Measurements from ENCODE around the gene NAB2. TPM values are rescaled to one million over a fixed set of nuclear protein-coding genes. Genes with fewer than 3 reads are reported as not detected.

The NAB2 gene
- total RNA-seq, 4 donors from 2014 or later: 11.8 to 48.0 (median 16.1) TPM

DNA sequence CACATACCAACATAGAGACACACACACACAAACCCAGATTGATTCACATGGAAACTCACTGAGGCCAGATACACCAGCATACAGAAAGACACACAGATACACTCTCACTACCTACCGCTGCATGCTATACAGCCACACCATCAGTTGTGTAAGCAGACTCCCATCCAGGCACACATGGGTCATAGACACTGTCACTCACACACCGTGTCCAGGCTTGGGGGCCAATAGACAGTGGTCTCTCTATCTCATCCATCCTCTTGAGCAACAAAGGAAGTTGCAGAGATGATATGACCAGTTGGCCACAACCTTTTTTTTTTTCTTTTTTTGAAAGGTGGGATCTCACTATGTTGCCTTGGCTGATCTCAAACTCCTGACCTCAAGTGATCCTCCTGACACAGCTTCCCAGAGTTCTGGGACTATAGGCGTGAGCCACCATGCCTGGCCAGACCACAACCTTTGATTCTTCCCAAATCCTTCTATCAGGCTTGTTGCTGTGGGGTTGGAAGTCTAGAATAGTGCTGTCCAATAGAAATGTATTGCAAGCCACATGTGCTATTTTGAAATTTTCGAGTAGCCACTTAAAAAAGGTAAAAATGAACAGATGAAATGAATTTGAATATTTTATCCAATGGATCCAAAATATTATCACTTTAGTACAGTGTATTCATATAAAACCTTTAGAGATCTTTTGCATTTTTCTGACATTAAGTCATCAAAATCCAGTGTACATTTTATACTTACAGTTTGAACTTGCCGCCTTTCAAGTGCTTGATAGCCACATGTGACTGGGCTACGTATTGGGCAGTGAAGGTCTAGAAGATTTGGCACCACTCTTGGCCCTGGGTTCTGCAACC is 51.1 kb downstream of the NAB2 start:
- TF ChIP-seq, protein P1, sequence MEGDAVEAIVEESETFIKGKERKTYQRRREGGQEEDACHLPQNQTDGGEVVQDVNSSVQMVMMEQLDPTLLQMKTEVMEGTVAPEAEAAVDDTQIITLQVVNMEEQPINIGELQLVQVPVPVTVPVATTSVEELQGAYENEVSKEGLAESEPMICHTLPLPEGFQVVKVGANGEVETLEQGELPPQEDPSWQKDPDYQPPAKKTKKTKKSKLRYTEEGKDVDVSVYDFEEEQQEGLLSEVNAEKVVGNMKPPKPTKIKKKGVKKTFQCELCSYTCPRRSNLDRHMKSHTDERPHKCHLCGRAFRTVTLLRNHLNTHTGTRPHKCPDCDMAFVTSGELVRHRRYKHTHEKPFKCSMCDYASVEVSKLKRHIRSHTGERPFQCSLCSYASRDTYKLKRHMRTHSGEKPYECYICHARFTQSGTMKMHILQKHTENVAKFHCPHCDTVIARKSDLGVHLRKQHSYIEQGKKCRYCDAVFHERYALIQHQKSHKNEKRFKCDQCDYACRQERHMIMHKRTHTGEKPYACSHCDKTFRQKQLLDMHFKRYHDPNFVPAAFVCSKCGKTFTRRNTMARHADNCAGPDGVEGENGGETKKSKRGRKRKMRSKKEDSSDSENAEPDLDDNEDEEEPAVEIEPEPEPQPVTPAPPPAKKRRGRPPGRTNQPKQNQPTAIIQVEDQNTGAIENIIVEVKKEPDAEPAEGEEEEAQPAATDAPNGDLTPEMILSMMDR (IDR thresholded peaks at IDR 0.05): no peak
- no peaks in the 10 kb centered on the region for H3K9me3 ChIP-seq
- no peak for DNase-seq
- 87 to 90% methylated on average over 6 of the region's 6 CpGs for whole genome bisulfite sequencing, 2 donors
- no peak overlapping the region for H3K4me3 ChIP-seq (replicated peaks in 1 of 3)
- intact Hi-C loops (cut with DNase I): loop anchor here (5.0 kb wide), 1 partner anchor 37 kb away; no protein-coding TSS in a partner anchor
- peaks cover 0 to 14% of the 10 kb centered on the region in 2 donors for H3K4me1 ChIP-seq
- H3K27me3 ChIP-seq: no peaks in the 10 kb centered on the region
- H3K36me3 ChIP-seq: peaks cover 17 to 18% of the 10 kb centered on the region in 2 donors
- H3K27ac ChIP-seq: peak overlapping the region in 1 of 3 donors; percentile 24

DNA sequence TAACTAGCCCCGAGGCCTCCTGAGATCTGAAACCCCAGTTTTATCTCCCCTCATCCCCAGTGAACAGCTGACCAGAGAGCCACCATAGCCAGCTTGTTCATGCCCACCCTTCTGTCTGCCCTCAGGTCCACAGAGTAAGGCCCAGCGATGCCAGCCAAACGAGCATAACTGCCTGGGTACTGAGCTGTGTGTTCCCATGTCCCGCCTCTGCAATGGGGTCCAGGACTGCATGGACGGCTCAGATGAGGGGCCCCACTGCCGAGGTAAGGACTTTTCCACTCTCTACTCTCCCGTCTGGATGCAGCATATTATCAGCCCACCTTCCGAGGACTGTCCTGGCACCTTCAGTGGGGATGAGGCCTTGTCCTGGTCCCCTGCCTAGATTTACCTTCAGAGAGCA is 52.3 kb downstream of the NAB2 start:
- TF ChIP-seq, protein P1 (IDR thresholded peaks at IDR 0.05): no peak
- Histone ChIP-seq H3K4me1 (peaks cover 0 to 18% of the 10 kb centered on the region in 2 donors), H3K9me3 (no peaks in the 10 kb centered on the region), H3K36me3 (peaks cover 17 to 25% of the 10 kb centered on the region in 2 donors), H3K27ac (no peak overlapping the region), H3K4me3 (replicated peaks in 1 of 3) (no peak overlapping the region), H3K27me3 (no peaks in the 10 kb centered on the region)
- no peak for DNase-seq
- intact Hi-C loops (cut with DNase I): no loop called here
- WGBS, 2 donors: 88 to 93% methylated on average over 8 of the region's 8 CpGs

DNA sequence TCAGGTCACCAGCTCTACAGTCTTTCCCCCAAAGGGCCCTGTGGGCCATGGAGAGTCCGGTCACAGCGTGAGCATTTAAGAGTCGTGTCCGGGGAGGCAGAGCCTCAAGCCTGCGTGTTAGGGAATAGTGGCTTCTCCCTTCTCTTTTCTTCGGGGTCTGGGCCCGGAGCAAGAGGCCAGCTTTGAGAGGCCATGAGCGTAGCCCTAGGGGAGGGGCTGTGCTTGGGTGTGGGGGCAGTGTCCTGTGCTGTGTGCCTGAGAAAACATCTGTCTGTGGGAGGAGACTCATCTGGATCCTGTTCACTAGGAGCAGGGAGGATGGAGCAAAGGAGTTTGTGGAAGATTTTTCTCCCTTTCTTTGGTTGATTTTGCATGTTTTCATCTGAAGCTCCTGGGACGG is 53.2 kb downstream of the NAB2 start:
- Histone ChIP-seq H3K36me3 (peaks cover 17 to 25% of the 10 kb centered on the region in 2 donors), H3K9me3 (no peaks in the 10 kb centered on the region), H3K27me3 (no peaks in the 10 kb centered on the region), H3K27ac (no peak overlapping the region), H3K4me3 (replicated peaks in 1 of 3) (no peak overlapping the region), H3K4me1 (peaks cover 0 to 26% of the 10 kb centered on the region in 2 donors)
- intact Hi-C loops (cut with DNase I): no loop called here
- DNase-seq: no peak
- WGBS, 2 donors: 61 to 83% methylated on average over 9 of the region's 9 CpGs
- no peak for TF ChIP-seq POLR2A (IDR thresholded peaks at IDR 0.05)
- TF ChIP-seq, protein P1 (IDR thresholded peaks at IDR 0.05): no peak

DNA sequence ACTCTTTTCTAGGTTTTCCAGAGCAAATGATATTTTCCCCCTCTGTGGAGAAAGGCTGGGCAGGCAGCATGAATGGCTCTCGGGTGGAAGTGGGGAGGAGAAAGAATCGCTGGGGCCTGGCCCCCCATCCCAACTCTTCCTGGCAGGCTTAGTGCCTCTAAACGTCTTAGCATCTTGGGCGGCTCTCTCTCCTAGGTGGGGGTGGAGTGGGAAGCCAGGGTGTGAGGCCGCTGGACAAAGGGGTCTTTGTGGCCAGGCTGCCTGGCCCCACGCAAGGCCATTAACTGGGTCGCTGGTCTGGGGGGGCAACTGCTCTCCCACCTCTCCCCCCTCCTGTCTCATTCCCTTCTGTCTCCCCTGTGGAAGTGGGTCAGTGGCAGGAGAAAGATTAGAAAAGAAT is 53.8 kb downstream of the NAB2 start:
- intact Hi-C loops (cut with DNase I): no loop called here
- peaks cover 17 to 25% of the 10 kb centered on the region in 2 donors for H3K36me3 ChIP-seq
- no peak for DNase-seq
- WGBS, 2 donors: 75 to 80% methylated on average over 7 of the region's 7 CpGs
- H3K9me3 ChIP-seq: no peaks in the 10 kb centered on the region
- peaks cover 0 to 30% of the 10 kb centered on the region in 2 donors for H3K4me1 ChIP-seq
- H3K4me3 ChIP-seq (replicated peaks in 1 of 3): no peak overlapping the region
- H3K27ac ChIP-seq: no peak overlapping the region
- H3K27me3 ChIP-seq: no peaks in the 10 kb centered on the region
- no peak for TF ChIP-seq POLR2A (IDR thresholded peaks at IDR 0.05)
- TF ChIP-seq, protein P1 (IDR thresholded peaks at IDR 0.05): no peak

DNA sequence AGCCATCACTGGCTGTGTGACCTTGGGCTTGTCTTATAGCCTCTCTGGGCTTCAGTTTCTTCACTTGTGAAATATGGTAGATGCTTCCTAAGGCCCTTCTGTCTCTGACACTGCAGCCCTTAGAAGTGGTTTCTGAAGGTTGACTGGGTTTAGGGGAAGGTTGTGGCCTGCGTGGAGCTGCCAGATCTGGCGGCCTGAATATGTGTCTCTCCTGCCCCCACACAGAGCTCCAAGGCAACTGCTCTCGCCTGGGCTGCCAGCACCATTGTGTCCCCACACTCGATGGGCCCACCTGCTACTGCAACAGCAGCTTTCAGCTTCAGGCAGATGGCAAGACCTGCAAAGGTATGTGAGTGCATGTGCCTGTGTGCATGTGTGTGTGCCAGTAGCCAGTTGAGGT is 54.5 kb downstream of the NAB2 start:
- no peak for DNase-seq

More for the DNA sequence above, 54.5 kb downstream of the NAB2 start:
- intact Hi-C loops (cut with DNase I): no loop called here
- peaks cover 17 to 25% of the 10 kb centered on the region in 2 donors for H3K36me3 ChIP-seq
- H3K4me3 ChIP-seq (replicated peaks in 1 of 3): no peak overlapping the region
- no peak overlapping the region for H3K27ac ChIP-seq
- peaks cover 0 to 25% of the 10 kb centered on the region in 2 donors for H3K4me1 ChIP-seq
- H3K27me3 ChIP-seq: no peaks in the 10 kb centered on the region
- no peak for TF ChIP-seq POLR2A (IDR thresholded peaks at IDR 0.05)
- TF ChIP-seq, protein P1 (IDR thresholded peaks at IDR 0.05): no peak
- no peaks in the 10 kb centered on the region for H3K9me3 ChIP-seq
- 84 to 97% methylated on average over 4 of the region's 4 CpGs for WGBS, 2 donors

Measured in thyroid gland (tissue), 4 donors.